HG03066 (cell line): ENCODE data around the gene PSMD12.
"Not testable (repeated sequence)": the region's sequence is repeated elsewhere in the genome, so short reads cannot be mapped to it uniquely, and the experiment has no call there.

Experiments
- ATAC-seq: cut with Tn5 transposase; IDR thresholded peaks from one replicate; pipeline ENCODE4 v1.9.1; 2021; ENCODE audit warnings: low read depth; ENCODE audit not compliant: unreplicated experiment

PSMD12 gene

DNA sequence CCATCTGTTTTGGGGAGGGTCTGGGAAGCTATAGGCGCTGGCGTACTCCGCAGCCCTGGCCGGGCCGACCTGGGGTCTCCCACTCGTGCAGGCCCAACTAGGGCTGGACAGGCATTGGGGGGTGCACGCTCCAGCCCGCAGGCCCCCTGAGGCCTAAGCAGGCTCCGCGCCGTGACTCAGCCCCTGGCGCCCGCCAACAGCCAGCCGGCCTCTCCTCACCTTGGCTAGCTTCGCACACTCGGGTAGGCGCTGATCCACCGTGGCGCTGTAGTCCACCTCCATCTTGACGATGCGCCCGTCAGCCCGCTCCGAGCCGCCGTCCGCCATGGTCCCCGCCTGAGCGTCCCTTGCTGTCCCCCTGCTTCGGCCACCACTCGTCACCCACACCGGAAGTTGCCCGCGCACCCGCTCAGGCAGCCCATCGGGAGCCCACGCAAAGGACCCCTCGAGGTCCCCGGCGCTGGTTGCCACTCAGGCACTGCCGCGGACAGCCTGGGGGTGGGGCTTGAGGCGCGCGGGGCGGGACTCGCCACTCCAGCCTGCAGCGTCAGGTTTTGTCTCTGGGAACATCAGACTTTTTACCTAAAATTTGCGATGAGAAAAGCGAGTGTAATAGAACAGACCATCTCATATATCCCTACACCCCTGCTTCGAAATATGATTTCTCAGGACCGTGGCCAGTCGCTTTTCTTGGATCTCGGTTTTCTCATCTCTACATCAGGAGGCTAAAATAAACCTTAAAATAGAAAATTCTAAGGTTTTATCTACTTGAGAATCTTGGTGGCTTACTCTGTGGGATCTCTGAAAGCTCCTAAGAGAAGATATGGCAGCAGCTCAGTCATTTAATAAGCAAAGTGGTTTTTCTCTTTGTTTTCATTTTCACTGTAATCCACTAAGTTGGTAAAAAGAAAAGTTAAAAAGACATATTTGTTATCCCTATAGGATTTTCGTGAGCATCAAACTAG is at the start of gene PSMD12:
PSMD12 (minus strand) TSS at position 385 of the 965 bp plus-strand sequence; CDS start at position 327, 58 bp downstream.
- peak; percentile 92 for ATAC-seq

DNA sequence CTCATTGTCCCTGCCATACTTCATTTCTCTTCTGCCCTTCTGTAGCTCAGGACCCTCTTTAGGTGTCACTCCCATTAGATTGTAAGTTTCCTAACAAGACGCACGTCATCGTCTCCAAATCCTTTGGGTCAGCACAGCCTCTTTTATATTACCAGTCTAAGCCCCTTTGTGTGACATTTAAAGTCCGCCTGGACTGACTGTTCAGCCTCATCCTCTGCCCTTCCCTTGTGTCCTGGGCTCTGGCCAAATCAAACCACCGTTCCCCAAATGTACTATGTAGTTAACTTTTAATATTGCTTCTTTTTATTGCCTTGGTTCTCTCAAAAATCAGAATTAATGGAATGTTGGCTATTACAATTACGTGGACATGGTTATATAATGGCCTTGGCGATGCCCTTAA is 48.9 kb upstream of the PSMD12 start:
- ATAC-seq: no peak

DNA sequence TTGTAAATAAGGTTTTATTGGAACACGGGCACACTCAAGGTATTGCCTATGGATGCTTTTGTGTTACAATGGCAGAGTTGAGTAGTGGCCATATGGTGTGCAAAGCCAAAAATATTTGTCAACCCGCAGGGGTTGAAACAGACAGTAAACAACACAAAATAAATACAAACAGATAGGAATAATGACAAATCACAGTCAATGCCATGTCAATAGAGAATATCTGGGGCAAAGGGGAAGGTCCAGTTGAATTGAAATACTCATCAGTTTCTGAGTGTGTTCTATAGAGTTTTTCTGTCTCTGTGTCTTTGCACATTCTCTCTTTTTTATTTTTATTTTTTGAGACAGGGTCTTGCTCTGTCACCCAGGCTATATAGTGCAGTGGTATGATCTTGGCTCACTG is 48.2 kb upstream of the PSMD12 start:
- ATAC-seq: no peak

DNA sequence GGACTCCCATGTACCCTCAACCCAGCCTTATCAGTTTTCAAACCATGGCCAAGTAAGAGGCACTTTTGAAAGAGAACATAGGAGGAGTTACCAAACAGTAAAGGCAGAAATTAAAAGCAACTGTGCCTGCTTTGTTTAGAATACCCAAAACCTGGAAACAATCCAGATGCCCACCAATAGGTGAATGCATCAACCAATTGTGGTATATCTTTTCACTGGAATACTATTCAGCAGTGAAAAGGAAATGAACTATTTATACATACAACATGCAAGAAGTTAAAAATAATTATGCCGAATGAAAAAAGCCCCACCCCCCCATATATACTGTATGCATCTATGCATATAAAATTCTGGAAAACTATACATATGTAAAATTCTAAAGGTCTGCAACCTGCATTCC is 47.8 kb upstream of the PSMD12 start:
- no peak for ATAC-seq

DNA sequence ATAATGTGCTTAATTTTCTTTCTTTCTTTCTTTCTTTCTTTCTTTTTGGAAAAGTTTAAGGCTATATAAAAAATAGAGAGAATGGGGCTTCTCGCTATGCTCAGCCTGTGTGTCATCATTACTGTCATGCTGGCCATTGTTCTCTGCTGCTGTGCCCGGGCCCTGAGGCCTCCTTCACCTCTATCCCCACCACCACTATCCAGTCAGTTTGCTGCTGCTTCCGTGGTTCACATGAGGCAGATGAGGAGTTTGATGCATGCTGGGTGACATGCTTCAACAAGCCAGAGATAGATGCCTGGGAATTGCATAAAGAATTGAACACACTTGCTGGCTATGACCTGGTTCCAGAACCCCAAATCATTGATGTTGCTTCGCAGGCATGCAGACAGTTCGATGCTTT is 47.0 kb upstream of the PSMD12 start:
- no peak for ATAC-seq

DNA sequence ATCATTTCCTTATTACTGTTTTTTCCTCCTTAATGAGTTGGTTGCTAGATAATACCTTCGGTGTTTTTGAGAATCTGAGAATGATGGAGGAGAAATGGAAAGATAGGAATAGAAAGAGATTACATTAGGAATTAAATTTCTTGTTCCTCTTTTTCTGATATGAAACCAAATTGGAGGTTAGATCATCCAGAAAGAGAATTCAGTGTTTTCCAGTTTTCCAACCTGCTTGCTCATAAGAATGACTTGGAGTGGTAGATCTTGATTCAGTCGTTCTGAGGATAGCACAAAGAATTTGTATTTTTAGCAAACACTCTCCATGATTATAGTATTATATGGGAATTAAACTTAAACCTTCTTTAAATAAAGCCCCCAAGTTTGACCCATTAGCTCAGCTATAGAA is 46.6 kb upstream of the PSMD12 start:
- ATAC-seq: no peak

DNA sequence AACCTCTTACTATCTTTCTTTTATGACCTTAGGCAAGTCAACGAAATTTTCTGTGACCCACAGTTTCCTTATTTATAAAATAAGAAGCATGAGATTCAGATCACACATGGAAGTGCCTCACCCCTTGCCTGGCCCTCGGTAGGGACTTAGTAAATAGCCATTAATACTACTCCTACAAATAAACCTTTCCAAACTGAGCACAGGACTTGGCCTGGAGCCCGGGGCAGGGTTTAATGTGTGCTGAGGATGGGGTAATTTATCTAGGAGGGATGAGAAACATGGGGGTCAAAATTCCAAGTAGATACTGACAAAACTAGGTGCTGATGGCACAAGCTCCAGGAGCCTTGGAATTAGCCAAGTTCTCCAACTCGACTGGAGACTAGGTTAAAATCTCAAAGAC is 45.7 kb upstream of the PSMD12 start:
- no peak for ATAC-seq

DNA sequence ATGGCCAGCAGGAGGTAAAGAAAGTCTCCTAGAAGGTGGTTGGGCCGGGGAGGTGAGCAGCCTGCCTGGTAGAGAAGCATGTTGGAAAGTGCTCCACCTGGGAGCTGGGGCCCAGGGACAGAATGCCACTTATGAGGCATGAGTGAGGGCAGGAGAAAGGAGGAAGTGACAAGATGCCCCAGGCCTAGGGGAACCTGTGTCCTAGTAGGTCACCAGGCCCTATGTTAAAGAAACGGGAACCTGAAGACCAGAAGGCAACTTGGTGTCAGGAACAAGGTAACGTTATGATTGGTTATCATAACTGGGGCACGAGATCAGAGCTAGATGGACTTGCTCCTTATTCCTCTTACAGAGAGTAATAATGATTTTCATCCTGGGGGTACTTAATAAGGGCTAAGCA is 45.0 kb upstream of the PSMD12 start:
- ATAC-seq: no peak

DNA sequence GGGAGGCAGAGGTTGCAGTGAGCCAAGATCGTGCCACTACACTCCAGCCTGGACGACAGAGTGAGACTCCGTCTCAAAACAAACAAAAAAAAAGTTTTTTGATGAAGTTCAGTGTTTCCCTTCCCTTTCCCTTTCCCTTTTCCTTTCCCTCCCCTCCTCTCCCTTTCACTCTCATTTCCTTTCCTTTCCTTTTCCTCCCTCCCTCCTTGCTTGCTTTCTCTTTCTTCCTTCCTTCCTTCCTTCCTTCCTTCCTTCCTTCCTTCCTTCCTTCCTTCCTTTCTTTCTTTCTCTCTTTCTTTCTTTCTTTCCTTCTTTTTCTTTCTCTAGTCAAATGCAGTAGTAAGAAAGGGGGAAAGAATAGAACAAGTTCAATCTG is 42.1 kb upstream of the PSMD12 start:
- not testable (repeated sequence) for ATAC-seq

DNA sequence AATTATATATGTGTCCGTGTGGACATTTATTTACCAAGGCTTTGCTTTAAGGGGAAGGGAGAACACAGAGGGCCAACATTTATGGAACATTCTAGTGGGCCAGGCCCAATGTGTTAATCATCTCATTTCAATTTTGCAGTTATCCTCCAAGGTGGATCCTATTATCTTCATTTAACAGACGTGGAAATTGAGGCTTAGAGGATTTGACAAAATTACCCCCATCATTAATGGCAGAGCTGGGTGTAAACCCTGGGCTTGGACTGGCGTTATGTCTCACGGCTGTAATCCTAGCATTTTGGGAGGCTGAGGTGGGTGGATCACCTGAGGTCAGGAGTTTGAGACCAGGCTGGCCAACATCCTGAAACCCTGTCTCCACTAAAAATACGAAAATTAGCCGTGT is 37.1 kb upstream of the PSMD12 start:
- no peak for ATAC-seq

DNA sequence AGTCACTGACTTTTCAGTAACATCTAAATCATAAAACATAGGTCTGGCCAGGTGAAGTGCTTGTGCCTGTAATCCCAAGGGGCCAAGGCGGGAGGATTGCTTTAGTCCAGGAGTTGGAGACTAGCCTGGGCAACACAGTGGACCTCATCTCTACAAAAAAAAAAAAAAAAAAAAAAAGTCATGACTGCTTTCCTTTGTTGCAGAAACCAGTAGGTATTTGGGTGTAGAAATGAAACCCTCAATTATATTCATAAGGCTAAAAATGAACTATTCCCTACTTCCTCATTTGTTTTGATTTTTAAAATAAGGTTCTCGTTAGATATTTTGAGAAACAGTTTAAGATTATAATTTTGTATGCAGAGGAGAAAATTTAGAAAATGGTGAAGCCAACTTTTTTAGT is 36.7 kb upstream of the PSMD12 start:
- no peak for ATAC-seq

DNA sequence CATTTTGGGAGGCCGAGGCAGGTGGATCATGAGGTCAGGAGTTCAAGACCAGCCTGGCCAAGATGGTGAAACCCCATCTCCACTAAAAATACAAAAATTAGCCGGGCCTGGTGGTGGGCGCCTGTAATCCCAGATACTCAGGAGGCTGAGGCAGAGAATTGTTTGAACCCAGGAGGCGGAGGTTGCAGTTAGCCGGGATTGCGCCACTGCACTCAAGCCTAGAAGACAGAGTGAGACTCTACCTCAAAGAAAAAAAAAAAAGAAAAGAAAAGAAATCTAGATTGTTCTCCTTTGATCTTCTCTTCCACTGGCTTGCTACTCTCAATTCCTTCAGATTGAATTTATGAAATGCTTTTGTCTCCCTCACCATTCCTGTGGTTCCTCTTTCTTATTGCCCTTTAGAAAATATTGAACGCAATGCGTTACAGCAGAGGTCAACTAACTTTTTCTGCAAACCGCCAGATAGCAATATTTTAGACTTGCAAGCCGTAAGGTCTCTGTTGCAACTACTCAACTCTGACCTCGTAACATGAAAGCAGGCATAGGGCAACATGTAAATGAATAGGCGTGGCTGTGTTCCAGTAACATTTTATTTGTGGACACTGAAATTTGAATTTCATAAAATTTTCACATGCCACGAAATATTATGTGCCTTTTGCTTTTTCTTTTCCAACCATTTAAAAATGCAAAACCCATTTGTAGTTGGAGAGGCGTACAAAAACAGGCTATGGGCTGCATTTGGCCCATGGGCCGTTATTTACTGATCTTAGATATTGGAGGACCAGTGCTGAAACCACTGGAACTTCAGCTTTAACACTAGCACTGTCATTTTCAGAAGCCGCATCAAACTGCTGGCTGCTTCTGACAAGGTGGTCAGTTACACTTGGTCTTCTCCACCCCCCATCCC is 35.5 kb upstream of the PSMD12 start:
- ATAC-seq: no peak

DNA sequence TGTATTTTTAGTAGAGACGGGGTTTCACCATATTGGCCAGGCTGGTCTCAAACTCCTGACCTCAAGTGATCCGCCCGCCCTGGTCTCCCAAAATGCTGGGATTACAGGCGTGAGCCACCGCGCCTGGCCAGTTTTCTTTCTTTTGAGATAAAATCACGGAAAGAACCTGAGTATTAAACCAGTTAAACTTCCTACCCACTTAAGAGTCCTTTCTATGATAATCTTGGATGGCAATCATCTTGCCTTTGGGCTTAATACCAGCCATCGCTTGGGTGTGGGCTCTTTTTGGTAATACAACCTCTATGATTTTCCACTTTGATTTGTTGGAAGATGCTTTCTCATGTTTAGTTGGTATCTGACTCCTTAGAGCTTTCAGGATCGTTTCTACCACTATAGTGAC is 34.7 kb upstream of the PSMD12 start:
- no peak for ATAC-seq

DNA sequence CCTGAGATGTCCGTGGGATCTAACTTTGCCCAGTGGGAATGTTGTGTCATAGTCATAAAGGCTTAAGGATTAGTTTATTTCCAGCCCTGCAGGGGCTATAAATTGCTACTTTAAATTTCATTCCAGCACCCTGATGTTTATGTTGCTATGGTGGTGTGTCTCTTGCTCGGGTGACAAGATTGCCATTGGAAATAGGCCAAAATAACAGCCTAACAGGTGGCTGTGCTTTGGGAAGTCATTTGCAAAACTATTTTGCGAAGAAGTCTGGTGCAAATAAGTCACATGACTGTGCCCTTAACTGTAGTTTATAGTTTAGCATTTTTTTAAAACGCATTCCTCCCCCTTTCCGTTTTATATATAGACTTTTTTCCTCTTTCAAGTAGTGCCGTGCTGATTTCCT is 33.8 kb upstream of the PSMD12 start:
- ATAC-seq: no peak

DNA sequence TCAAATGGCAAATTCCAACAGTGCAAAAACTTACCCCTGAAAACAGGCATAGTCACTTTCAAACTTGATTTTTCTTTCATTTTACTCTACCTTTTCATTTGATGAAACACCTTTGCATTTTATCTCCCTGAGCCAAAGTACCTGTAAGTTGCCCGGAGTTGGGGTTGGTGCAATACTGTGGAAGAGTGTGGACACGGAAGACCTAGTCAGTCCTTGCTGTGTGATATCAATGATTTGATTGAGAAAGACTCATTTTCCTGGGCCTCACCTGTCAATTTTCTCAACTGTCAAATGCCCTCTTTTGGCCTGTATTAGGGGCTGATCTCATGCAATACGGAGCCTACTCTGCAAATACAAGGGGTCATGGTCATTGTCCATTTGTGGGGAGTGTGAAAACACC is 33.3 kb upstream of the PSMD12 start:
- ATAC-seq: no peak

DNA sequence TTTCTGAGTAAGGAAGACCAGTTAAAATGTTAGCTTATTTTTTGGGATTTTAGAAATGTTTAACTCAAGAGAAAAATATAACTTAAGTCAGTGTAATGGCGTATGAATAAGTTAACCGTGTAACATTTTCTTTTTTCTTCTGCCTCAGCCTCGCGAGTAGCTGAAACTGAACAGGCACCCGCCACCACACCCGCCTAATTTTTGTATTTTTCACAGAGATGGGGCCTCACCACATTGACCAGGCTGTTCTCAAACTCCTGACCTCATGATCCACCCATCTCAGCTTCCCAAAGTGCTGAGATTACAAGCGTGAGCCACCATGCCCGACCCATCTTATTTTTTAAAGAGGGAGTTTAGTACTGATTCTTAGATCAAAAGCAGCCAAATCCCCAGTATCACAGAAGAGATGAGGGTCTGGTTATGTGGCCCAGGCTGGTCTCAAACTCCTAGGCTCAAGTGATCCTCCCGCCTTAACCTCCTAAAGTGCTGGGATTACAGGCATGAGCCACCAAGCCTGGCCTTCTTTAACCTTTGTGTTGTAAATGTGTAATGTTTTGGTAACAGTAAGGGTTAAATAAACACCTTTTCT is 27.5 kb upstream of the PSMD12 start:
- ATAC-seq: no peak

DNA sequence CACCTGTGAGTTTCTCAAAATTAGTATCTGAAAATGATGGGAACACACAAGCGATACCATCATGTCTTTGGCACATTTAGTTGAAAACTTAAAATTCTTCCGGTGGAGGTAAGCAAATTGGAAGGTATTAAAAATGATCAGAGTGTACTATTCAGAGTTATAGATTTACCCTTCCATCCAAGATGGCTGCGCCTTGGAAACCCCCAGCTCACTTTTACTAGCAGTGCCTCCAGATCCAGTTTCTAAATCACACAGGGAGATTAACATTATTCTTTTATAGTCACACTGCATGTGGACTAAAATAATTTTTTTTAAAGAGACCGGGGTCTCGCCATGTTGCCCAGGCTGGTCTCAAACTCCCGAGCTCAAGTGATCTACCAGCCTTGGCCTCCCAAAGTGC is 25.7 kb upstream of the PSMD12 start:
- no peak for ATAC-seq

DNA sequence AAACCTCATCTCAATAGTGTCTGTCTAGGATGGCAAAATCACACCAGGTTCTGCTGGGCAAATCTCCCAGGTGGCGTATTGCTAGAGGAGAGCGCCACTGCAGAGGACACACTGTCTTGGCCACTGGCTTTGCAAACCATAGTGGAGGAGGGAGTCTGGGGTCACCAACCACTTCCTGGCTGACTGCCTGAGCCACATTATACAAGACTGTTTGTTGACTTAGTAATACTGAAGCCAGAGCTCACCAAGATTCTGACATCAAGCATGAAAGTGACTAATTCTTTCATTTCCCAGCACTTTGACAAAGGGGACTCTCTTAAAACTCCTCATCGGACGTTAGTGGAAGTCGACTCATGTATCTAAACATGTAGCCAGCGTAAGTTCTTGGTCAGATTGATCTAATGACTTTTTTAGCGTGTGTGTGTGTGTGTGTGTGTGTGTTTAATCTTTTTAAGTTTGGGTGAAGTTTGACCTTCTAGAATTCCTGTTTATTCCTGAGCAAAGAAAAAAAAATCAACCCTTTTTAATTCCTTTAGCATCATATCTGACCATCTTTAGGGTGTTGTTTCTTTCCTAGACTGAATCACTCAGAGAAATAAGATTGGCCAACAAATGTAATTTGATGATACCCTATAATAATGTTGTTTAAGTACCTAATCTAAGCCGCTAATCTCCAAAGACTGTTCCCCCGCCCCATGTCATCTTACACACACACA is 24.4 kb upstream of the PSMD12 start:
- peak; percentile 91 for ATAC-seq

DNA sequence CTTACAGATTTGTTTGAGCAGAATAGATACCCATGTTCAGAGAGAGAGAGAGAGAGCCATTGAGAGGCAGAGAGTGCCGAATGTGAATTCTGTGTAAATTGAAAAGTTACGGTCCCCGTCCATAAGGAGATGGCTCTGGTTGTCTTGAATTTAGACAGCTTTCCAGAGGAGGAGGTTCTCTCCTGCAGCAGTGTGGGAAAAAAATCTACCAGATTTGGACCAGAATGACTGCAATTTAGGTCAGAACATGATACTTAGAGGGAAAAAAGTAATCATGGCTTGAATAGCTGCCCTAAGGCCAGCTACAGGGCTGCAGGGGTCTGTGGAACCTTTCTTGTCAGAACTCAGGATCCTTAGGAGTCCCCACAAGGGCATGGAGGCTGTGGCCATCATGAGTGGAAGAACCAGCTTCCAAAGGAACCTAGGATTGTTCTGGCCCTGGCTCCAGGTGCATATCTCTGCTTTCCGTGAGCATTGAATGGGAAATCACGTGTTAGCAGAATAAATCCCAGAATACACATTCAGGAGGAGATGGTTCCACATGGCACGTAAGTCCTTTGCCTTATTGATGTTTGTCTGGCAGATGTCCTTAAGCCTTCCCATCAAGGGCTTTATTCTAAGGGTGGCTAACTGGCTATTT is 23.7 kb upstream of the PSMD12 start:
- ATAC-seq: no peak

DNA sequence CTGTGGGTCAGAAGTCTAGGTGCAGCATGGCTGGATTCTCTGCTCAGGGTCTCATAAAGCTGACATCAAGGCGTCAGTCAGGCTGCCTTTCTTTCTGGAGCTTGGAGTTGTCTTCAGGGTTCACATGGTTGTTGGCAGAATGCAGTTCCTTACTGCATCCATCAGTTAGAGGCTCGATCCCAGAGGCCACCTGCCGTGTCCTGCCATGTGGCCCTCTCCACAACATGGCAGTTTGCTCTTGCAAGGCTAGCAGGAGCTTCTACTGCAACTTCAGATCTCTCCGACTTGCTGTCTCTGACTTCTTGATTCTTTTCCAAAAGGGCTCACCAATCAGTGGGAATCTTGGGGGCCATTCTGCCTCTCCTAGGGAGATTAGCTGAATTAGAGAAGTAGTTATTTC is 22.6 kb upstream of the PSMD12 start:
- ATAC-seq: no peak
